GM18907 (cell line): Measurements from ENCODE around the gene EMSY.
"Not testable (repeated sequence)": the region's sequence is repeated elsewhere in the genome, so short reads cannot be mapped to it uniquely, and the experiment has no call there.

ENCODE experiments used
- ATAC-seq: cut with Tn5 transposase; IDR thresholded peaks from one replicate; pipeline ENCODE4 v1.9.1; 2021; ENCODE audit warnings: mild to moderate bottlenecking, moderate library complexity; ENCODE audit not compliant: unreplicated experiment

EMSY gene

GRCh38 chr11:76562541-76562940 is 117.7 kb downstream of the EMSY start:
- no peak for ATAC-seq

- ATAC-seq, result no peak
Observed at GRCh38 chr11:76564364-76564763, 119.5 kb downstream of the EMSY start.

GRCh38 chr11:76566811-76567210 is 122.0 kb downstream of the EMSY start:
- no peak for ATAC-seq

GRCh38 chr11:76567261-76567660 is 122.4 kb downstream of the EMSY start:
- no peak for ATAC-seq

GRCh38 chr11:76568139-76568538 is 123.3 kb downstream of the EMSY start:
- no peak for ATAC-seq

- no peak for ATAC-seq
Observed at GRCh38 chr11:76568621-76569020, 123.8 kb downstream of the EMSY start.

- ATAC-seq, result not testable (repeated sequence)
Observed at GRCh38 chr11:76572181-76572875, 127.5 kb downstream of the EMSY start.

GRCh38 chr11:76574406-76574805 is 129.6 kb downstream of the EMSY start:
- ATAC-seq, result no peak

GRCh38 chr11:76574879-76575278 is 130.1 kb downstream of the EMSY start:
- ATAC-seq, result no peak

GRCh38 chr11:76577226-76577920 is 132.6 kb downstream of the EMSY start:
- ATAC-seq, result no peak

- no peak for ATAC-seq
Observed at GRCh38 chr11:76577921-76578653, 133.3 kb downstream of the EMSY start.

GRCh38 chr11:76578654-76579055 is 133.8 kb downstream of the EMSY start:
- no peak for ATAC-seq

- ATAC-seq, result no peak
Observed at GRCh38 chr11:76579056-76579751, 134.4 kb downstream of the EMSY start.

- ATAC-seq, result no peak
Observed at GRCh38 chr11:76579752-76580151, 134.9 kb downstream of the EMSY start.

GRCh38 chr11:76582471-76582870 is 137.7 kb downstream of the EMSY start:
- ATAC-seq, result not testable (repeated sequence)

GRCh38 chr11:76587820-76588454 is 143.1 kb downstream of the EMSY start:
- ATAC-seq, result no peak

- no peak for ATAC-seq
Observed at GRCh38 chr11:76588455-76589325, 143.9 kb downstream of the EMSY start.

- ATAC-seq, result no peak
Observed at GRCh38 chr11:76589477-76589876, 144.7 kb downstream of the EMSY start.

- ATAC-seq, result no peak
Observed at GRCh38 chr11:76589964-76590950, 145.4 kb downstream of the EMSY start.
